WI38 (cell line): ENCODE measurements around the gene FUT3.

Source experiments
- H3K4me3 ChIP-seq: 2 replicates; pipeline ENCODE4 v1.5.1; 2011; ENCODE audit warnings: low read depth, mild to moderate bottlenecking, control low read depth, low read length
- CTCF ChIP-seq: IDR thresholded peaks from 2 replicates; pipeline ENCODE4 v1.5.1; 2012; ENCODE audit warnings: low read depth, mild to moderate bottlenecking, control low read depth, low read length

The FUT3 gene

GRCh38 chr19:5828661-5829566, 22.3 kb downstream of the FUT3 start:
- peak overlapping the region; percentile 56 for H3K4me3 ChIP-seq
- TF ChIP-seq CTCF, result no peak

GRCh38 chr19:5827891-5828660, 23.2 kb downstream of the FUT3 start:
- no peak for TF ChIP-seq CTCF

GRCh38 chr19:5827342-5827890, 23.8 kb downstream of the FUT3 start:
- no peak overlapping the region for H3K4me3 ChIP-seq

More at GRCh38 chr19:5827891-5828660, 23.2 kb downstream of the FUT3 start:
- H3K4me3 ChIP-seq, result peak overlapping the region; percentile 56

GRCh38 chr19:5826531-5827341, 24.5 kb downstream of the FUT3 start:
- H3K4me3 ChIP-seq, result no peak overlapping the region
- no peak for TF ChIP-seq CTCF

More at GRCh38 chr19:5827342-5827890, 23.8 kb downstream of the FUT3 start:
- TF ChIP-seq CTCF, result no peak

GRCh38 chr19:5825178-5825577, 26.1 kb downstream of the FUT3 start:
- no peak for TF ChIP-seq CTCF
- H3K4me3 ChIP-seq, result no peak overlapping the region

GRCh38 chr19:5824751-5825150, 26.5 kb downstream of the FUT3 start:
- TF ChIP-seq CTCF, result no peak
- no peak overlapping the region for H3K4me3 ChIP-seq
